HG02973 (cell line): ENCODE results near the gene CBX4.

Experiments
- ATAC-seq: cut with Tn5 transposase; IDR thresholded peaks from one replicate; pipeline ENCODE4 v1.9.1; 2021; ENCODE audit warnings: moderate library complexity; ENCODE audit not compliant: unreplicated experiment

Gene CBX4

DNA sequence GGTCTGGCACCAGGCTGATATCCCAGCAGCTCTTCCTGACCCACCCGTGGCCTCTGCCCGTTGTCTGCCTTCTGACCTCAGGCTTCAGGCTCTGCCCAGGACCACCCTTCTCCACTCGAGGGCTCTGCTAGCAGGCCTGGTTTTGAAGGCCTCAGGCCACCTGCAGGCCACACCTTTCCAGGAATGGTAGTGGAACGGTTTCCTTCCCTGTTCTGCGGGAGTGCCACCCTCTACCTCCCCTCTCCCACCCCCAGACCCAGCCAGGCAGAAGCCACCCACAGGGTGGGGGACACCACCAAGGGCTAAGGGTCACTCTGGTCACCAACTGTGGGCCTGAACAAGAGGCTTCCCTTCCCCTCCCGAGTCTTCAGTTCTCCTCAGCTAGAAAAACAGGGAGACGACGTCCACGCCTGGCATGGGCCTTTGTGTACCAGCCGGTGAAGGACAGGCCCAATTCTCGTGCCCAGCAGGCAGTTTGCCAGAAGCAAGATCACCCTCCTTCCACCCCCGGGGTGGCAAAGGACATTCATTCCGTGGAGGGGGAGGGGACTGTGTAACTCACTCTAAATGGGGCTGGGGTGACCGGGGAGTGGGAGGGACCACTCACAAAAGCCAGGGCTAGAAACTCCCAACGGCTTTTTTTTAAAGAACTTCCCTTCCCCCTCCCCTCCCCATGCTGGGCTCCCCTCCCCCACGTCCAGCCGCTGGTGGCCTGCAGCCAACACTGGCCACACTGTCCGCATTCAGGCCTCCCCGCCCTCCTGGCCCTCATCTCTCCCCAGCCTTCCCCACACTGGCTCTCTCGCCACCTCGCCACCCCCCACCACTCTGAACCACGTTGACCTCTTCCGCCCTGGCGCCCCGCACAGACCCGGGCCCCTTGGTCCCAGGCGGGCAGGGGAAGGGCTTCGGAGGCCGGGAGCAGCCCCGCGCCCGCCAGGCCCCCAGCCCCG lies 7.7 kb downstream of the CBX4 start:
- no peak for ATAC-seq

- ATAC-seq, result no peak
Observed at GRCh38 chr17:79830763-79831264, 8.4 kb downstream of the CBX4 start.

- ATAC-seq, result no peak
Observed at GRCh38 chr17:79830303-79830702, 8.9 kb downstream of the CBX4 start.

DNA sequence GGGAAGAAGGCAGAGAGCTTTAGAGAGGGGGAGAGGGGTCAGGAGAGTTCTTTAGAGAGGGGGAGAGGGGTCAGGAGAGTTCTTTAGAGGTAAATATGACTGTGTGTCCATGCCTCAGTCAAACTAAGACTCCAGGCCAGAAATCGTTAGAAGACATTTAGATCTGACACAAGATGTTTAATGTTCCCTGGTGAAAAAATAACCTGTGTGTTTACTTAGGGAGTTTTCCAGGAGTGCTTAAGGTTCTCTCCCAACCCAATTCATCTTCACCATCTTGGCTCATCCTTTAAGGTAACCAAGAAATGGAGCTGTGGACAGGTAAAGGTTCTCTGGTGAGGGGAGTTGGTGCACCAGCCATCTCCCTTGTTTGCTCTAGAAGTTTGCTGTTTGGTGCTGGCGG lies 9.8 kb downstream of the CBX4 start:
- no peak for ATAC-seq

DNA sequence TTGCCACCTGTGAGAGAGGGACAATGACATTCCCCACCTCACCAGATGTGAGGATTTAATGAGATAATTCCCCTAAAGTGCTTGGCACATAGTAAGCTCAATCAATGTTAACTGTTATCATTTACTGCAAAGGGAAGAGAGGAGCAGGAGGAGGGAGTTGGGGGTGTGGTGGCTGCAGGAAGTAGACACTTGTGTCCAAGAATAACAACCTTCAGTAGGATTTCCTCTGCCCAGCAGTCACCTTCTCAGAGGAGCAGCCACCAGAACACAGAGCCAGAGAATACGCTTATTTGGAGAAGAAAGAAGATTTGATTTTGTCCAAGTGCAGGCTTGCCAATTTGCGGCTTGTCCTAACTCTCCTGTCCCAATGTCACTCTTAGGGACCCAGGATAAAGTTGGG lies 10.2 kb downstream of the CBX4 start:
- ATAC-seq, result no peak

DNA sequence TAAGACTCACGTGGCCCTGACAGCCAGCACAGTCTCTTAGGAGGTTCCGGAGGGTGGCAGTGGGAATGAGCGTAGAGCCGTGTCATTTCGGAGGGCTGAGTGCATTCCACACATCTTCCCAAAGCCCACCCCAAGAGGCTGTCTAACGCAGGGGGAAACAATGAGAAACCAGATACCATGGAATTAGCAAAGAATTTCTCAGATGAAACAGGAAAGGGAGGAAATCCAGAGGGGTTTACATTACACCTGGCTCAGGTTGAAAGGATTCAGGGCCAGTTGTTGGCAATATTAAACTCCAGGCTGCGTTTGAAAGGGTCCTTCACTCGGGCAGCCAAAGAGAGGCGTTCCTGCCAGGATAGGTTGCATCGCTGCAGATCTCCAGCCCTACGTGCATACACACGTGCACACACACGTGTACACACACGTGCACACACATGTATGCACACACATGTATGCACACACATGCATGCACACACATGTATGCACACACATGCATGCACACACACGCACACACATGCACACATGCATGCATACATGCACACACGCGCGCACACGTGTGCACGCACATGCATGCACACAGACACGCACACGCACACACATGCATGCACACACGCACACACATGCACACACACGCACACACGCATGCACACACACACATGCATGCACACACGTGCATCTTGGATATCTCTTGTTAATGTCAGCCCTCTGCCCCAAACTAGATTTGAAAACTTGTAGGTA lies 12.2 kb downstream of the CBX4 start:
- no peak for ATAC-seq

DNA sequence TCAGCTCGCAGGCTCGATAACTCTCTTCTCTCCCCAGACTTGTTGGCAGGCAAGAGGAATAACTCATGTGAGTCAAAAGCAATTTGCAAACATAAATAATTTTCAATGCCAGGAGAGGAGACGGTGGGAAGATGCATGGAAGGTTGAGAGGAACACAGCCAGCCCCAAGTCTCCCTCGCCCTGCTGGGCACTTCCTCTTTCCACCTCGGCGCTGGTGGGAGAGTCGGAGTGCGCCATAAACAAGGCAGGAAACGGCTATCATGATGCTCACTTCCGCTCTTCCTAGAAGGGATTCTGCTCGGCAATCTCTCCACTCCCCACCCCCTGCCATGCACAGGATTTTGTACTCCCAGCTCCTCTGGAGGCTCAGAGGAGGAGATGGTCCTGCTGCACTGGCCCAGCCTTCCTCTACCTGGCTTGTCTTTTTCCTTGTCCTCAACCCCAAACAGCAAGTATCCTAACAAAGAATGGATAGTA lies 13.0 kb downstream of the CBX4 start:
- ATAC-seq, result no peak

- ATAC-seq, result no peak
Observed at GRCh38 chr17:79825580-79825921, 13.7 kb downstream of the CBX4 start.

DNA sequence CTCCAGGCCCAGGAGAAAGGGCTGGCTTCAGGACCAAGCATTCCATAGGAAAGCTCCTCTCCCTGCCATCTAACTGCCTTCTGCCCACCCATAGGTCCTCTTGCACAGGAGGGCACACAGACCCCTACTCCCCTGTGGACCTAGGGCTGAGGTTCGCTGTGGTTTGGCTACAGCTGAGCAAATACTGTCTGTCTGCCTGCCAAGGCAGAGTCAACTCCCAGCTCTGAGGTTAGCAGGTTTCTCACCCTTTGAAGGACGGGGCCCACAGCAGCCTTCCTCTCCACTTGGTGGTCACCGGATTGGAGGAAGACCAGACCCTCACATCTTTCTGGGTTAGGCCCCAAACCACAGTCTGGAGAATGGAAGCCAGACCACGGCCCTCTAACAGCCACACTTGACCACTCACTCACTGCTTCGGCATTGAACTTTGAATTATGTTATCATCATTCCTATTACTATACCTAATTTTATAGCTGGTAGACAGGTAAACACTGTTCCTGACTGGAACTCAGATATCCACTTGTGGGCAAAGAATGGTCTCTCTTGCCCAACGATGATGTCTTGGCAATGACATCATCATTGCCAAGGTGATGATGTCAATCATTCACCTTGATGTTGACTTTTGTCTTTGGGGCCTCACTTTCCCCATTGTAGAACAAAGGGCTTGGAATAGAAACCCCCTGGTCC lies 14.2 kb downstream of the CBX4 start:
- no peak for ATAC-seq

DNA sequence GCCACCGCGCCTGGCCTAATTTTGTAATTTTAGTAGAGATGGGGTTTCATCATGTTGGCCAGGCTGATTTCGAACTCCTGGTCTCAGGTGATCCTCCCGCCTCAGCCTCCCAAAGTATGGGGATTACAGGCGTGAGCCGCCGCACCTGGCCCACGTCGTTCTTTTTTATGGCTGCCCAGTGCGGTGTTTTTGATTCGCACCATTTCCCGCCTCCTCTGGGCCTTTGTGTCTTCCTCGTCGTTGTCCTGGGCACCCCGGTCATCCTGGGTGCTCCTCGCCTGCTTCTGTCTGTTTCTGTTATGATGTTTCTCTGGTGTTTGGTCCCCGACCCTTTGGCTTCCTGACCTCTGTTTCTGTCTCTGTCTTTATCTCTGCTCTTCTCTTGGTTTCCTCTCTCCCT lies 15.0 kb downstream of the CBX4 start:
- no peak for ATAC-seq

GRCh38 chr17:79822583-79823124 lies 16.6 kb downstream of the CBX4 start:
- ATAC-seq, result no peak

- ATAC-seq, result no peak
Observed at GRCh38 chr17:79821331-79822095, 17.7 kb downstream of the CBX4 start.

- no peak for ATAC-seq
Observed at GRCh38 chr17:79820959-79821330, 18.3 kb downstream of the CBX4 start.

GRCh38 chr17:79819534-79820276 lies 19.5 kb downstream of the CBX4 start:
- ATAC-seq, result no peak

- ATAC-seq, result no peak
Observed at GRCh38 chr17:79819085-79819484, 20.2 kb downstream of the CBX4 start.

GRCh38 chr17:79818026-79818758 lies 21.0 kb downstream of the CBX4 start:
- no peak for ATAC-seq

- no peak for ATAC-seq
Observed at GRCh38 chr17:79815836-79816461, 23.3 kb downstream of the CBX4 start.
